Measurements from ENCODE around the gene ASCL5. TPM values are rescaled to one million over a fixed set of nuclear protein-coding genes. Genes with fewer than 3 reads are reported as not detected.

Gene ASCL5
- total RNA-seq, 2 donors from 2014 or later, result 0.16 to 0.22 TPM

GRCh38 chr1:201072149-201072548 is 54.8 kb downstream of the ASCL5 start:
- no peaks in the 10 kb centered on the region for H3K4me1 Mint-ChIP-seq (ENCODE audit: low read depth)
- no peaks in the 10 kb centered on the region for H3K36me3 Mint-ChIP-seq (ENCODE audit: insufficient read depth in 2 of 2)
- H3K27me3 Mint-ChIP-seq (ENCODE audit: low read depth), result no peaks in the 10 kb centered on the region
- DNase-seq (no peak), ATAC-seq (replicated peaks in 1 of 2) (no peak)
- H3K4me3 Mint-ChIP-seq, result no peak overlapping the region
- no peaks in the 10 kb centered on the region for H3K9me3 Mint-ChIP-seq
- no peak overlapping the region for H3K27ac Mint-ChIP-seq

DNA sequence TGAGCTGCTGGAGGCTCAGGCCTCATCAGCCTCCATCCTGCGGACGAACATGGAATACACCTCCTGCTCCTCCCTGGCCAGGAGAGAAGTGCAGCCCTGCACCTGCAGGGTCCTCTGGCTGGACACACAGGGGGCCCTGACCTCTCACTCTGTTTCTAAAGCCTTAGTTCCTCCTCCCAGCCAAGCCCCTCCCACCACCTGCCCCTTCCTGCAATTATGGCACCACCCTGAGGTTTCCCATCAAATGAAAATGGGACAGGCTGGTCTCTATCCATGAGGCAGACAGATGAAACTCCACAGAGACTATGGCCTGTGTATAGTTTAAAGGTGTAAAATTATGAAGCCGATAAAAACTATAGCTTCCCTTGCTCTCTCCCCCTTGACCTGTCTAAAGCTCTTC is 57.3 kb downstream of the ASCL5 start:
- no peaks in the 10 kb centered on the region for H3K9me3 Mint-ChIP-seq
- no peaks in the 10 kb centered on the region for H3K4me1 Mint-ChIP-seq (ENCODE audit: low read depth)
- no peak overlapping the region for H3K27ac Mint-ChIP-seq
- ATAC-seq (replicated peaks in 1 of 2) (no peak), DNase-seq (no peak)
- H3K27me3 Mint-ChIP-seq (ENCODE audit: low read depth), result peaks cover 5% of the 10 kb centered on the region
- H3K36me3 Mint-ChIP-seq (ENCODE audit: insufficient read depth in 2 of 2), result no peaks in the 10 kb centered on the region
- no peak overlapping the region for H3K4me3 Mint-ChIP-seq

DNA sequence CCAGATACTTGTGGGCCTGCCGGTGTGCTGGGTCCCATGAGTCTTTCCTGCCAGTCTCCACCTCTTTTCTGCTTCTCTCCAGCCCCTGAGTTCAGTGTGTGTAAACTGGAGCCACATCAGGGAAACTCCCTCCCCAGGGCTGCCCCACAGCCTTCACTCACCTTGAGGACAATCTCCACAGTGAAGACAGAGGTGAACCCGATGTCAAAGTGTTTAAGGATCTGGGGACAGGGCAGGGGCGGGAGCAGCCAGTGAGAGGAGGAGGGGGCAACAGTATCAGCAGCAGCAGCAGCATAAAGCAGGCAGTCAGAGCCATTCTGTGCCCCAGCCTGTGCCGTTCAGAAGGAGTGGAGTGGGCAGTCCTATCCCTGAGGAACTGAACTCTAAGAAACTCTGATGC is 58.0 kb downstream of the ASCL5 start:
- Mint-ChIP-seq H3K36me3 (ENCODE audit: insufficient read depth in 2 of 2) (no peaks in the 10 kb centered on the region), H3K27ac (no peak overlapping the region)

DNA sequence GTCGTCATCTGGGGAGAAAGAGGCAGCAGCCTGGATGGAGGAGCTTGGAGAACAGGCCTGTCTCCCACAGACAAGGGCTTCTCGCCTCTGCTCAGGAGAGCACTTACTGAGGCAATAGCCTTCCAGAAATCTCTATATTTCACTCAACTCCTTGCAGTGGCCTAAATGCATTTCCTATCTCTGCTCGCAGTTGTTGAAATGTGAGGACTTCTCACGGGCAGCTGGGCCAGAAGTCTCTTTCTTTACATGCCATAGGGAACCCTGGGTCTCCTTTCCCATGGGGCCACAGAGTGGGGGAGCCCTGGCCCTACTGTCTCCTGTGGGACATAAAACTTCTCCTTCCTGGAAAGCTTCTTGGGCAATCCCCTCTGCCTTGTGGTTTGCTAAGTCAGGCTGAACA is 60.0 kb downstream of the ASCL5 start:
- ATAC-seq (replicated peaks in 1 of 2), result no peak
- no peak overlapping the region for H3K4me3 Mint-ChIP-seq
- DNase-seq, result no peak
- no peak overlapping the region for H3K27ac Mint-ChIP-seq
- no peaks in the 10 kb centered on the region for H3K36me3 Mint-ChIP-seq (ENCODE audit: insufficient read depth in 2 of 2)
- H3K4me1 Mint-ChIP-seq (ENCODE audit: low read depth), result no peaks in the 10 kb centered on the region
- peaks cover 5% of the 10 kb centered on the region for H3K27me3 Mint-ChIP-seq (ENCODE audit: low read depth)
- no peaks in the 10 kb centered on the region for H3K9me3 Mint-ChIP-seq

More for the DNA sequence above, 58.0 kb downstream of the ASCL5 start:
- ATAC-seq (replicated peaks in 1 of 2), result no peak
- Mint-ChIP-seq H3K4me1 (ENCODE audit: low read depth) (no peaks in the 10 kb centered on the region), H3K9me3 (no peaks in the 10 kb centered on the region), H3K4me3 (no peak overlapping the region), H3K27me3 (ENCODE audit: low read depth) (peaks cover 5% of the 10 kb centered on the region)
- no peak for DNase-seq

- H3K36me3 Mint-ChIP-seq (ENCODE audit: insufficient read depth in 2 of 2), result no peaks in the 10 kb centered on the region
- peaks cover 5% of the 10 kb centered on the region for H3K27me3 Mint-ChIP-seq (ENCODE audit: low read depth)
- no peak overlapping the region for H3K27ac Mint-ChIP-seq
- no peaks in the 10 kb centered on the region for H3K4me1 Mint-ChIP-seq (ENCODE audit: low read depth)
- H3K4me3 Mint-ChIP-seq, result no peak overlapping the region
- ATAC-seq (replicated peaks in 1 of 2) (no peak), DNase-seq (no peak)
- no peaks in the 10 kb centered on the region for H3K9me3 Mint-ChIP-seq
Observed at GRCh38 chr1:201065686-201066085, 61.3 kb downstream of the ASCL5 start.

- H3K36me3 Mint-ChIP-seq (ENCODE audit: insufficient read depth in 2 of 2), result no peaks in the 10 kb centered on the region
- ATAC-seq (replicated peaks in 1 of 2) (no peak), DNase-seq (no peak)
- H3K9me3 Mint-ChIP-seq, result no peaks in the 10 kb centered on the region
- H3K27me3 Mint-ChIP-seq (ENCODE audit: low read depth), result peaks cover 5% of the 10 kb centered on the region
- H3K4me1 Mint-ChIP-seq (ENCODE audit: low read depth), result no peaks in the 10 kb centered on the region
- no peak overlapping the region for H3K27ac Mint-ChIP-seq
- H3K4me3 Mint-ChIP-seq, result no peak overlapping the region
Observed at GRCh38 chr1:201064806-201065205, 62.2 kb downstream of the ASCL5 start.

Other genes with a start within 250 kb of the ASCL5 start
- not detected for gene INAVA, start 232.3 kb downstream of the ASCL5 start, total RNA-seq
- 100 to 1,000 TPM in 1 of 2 donors, 10 to 100 TPM in 1; 91.7 to 101 TPM for gene KIF21B, start 103.5 kb downstream of the ASCL5 start, total RNA-seq
- not detected for gene CACNA1S, start 14.8 kb downstream of the ASCL5 start, total RNA-seq
- gene TMEM9, start 27.3 kb upstream of the ASCL5 start, total RNA-seq, result 10 to 100 TPM; 25.8 to 30.2 TPM
- gene IGFN1, start 63.6 kb upstream of the ASCL5 start, total RNA-seq, result under 1 TPM; 0.02 to 0.46 TPM
- gene PKP1, start 156.3 kb upstream of the ASCL5 start, total RNA-seq, result not detected